Panc1 (cell line): ENCODE data around the gene CHRM2. TPM values are rescaled to one million over a fixed set of nuclear protein-coding genes. Genes with fewer than 3 reads are reported as not detected.

Experiments used
- ATAC-seq: fragments of 200-7000 bp; cut with Tn5 transposase; 2 replicates; pipeline ENCODE4 v1.9.1; 2020; ENCODE audit warnings: mild to moderate bottlenecking, moderate library complexity
- BruUV-seq: library from RNA; stranded (reverse); fragments of 400-500 nt; replicated peaks from 2 replicates; lab custom pipeline; 2021; lab: Mats Ljungman, UMichigan
- CTCF ChIA-PET: fragments of 300-600 bp; sonication (Branson Sonifier 250); formaldehyde crosslinking; loops from one replicate; lab custom pipeline; 2022; ENCODE audit warnings: antibody characterized with exemption; lab: Charles Lee
- POLR2A ChIA-PET: fragments of 300-600 bp; sonication (Branson Sonifier 250); formaldehyde crosslinking; loops from one replicate; lab custom pipeline; 2022; ENCODE audit warnings: antibody characterized with exemption; lab: Charles Lee
- DNase-seq: peaks from one replicate; pipeline ENCODE4 v3.0.0-alpha.2; 2010; ENCODE audit warnings: low read depth, low spot score
- H3K27ac ChIP-seq: 2 replicates; pipeline ENCODE4 v1.5.1; 2011; ENCODE audit warnings: mild to moderate bottlenecking, low read length, inconsistent platforms
- H3K27me3 ChIP-seq: fragments of 200-500 bp; sonication (Bioruptor generic); 2 replicates; pipeline ENCODE4 v1.6.0; 2014; ENCODE audit warnings: low read length, inconsistent platforms; ENCODE audit not compliant: control insufficient read depth, insufficient read depth
- H3K36me3 ChIP-seq: fragments of 200-500 bp; sonication (Bioruptor generic); 2 replicates; pipeline ENCODE4 v1.5.1; 2014; ENCODE audit warnings: inconsistent platforms, mild to moderate bottlenecking, low read length, moderate library complexity; ENCODE audit not compliant: control insufficient read depth, insufficient read depth
- H3K4me1 ChIP-seq: 2 replicates; pipeline ENCODE4 v1.5.1; 2011; ENCODE audit warnings: inconsistent platforms, mild to moderate bottlenecking, low read length, moderate library complexity; ENCODE audit not compliant: control insufficient read depth, insufficient read depth
- H3K4me3 ChIP-seq, 2 experiments: 2 replicates each; pipeline ENCODE4 v1.5.1; 2011 to 2012; ENCODE audit warnings: low read depth in 2 of 2, low read length in 2 of 2, mild to moderate bottlenecking in 2 of 2, inconsistent platforms in 1 of 2, moderate library complexity in 1 of 2
- H3K9me3 ChIP-seq: fragments of 200-500 bp; sonication (Bioruptor generic); 2 replicates; pipeline ENCODE4 v1.5.1; 2014; ENCODE audit warnings: low read depth, mild to moderate bottlenecking, inconsistent platforms, low read length, moderate library complexity; ENCODE audit not compliant: control insufficient read depth, insufficient read depth
- CTCF ChIP-seq: fragments of 450-650 bp; IDR thresholded peaks from 2 replicates; pipeline ENCODE4 v1.5.1; 2017; ENCODE audit warnings: mild to moderate bottlenecking
- POLR2AphosphoS5 ChIP-seq: IDR thresholded peaks from 2 replicates; pipeline ENCODE4 v1.6.1; 2012; ENCODE audit warnings: mild to moderate bottlenecking, low read depth, low read length, moderate library complexity
- REST ChIP-seq, 2 experiments: IDR thresholded peaks; 2 replicates each; pipeline ENCODE4 v1.6.1; 2011 to 2012; ENCODE audit warnings: low read depth in 2 of 2, control low read depth in 1 of 2, low read length in 1 of 2, mild to moderate bottlenecking in 1 of 2, moderate library complexity in 1 of 2; ENCODE audit not compliant: insufficient read depth in 1 of 2
- SIN3A ChIP-seq: IDR thresholded peaks from 2 replicates; pipeline ENCODE4 v1.6.1; 2012; ENCODE audit warnings: low read depth, mild to moderate bottlenecking, low read length, moderate library complexity, borderline replicate concordance; ENCODE audit not compliant: insufficient read depth
- TCF7L2 ChIP-seq: IDR thresholded peaks from 2 replicates; pipeline ENCODE4 v1.6.1; 2011; ENCODE audit warnings: mild to moderate bottlenecking, low read depth, low read length, inconsistent platforms
- in situ Hi-C: cut with HindIII; loops from 2 replicates; pipeline ENCODE4 v1.10.0; 2016; ENCODE audit warnings: low sequenced_read_pairs, low pct_unique_long_range_greater_than_20kb
- intact Hi-C: fragments of 100-400 bp; cut with micrococcal nuclease; formaldehyde crosslinking; loops from one replicate; pipeline ENCODE4 v1.10.0; 2022; ENCODE audit not compliant: unreplicated experiment
- total RNA-seq: library from RNA; stranded (reverse); gene quantifications from one replicate; pipeline ENCODE4 v1.2.1, GENCODE V29; 2021; ENCODE audit not compliant: unreplicated experiment

Gene CHRM2
- total RNA-seq, 1 experiment from 2014 or later = not detected

GRCh38 chr7:136958016-136958415 lies 89.6 kb downstream of the CHRM2 start:
- Histone ChIP-seq H3K4me1 (no peaks in the 10 kb centered on the region), H3K36me3 (no peaks in the 10 kb centered on the region), H3K27ac (no peak overlapping the region), H3K27me3 (no peaks in the 10 kb centered on the region), H3K4me3 (no peak overlapping the region), H3K9me3 (no peaks in the 10 kb centered on the region)
- BruUV-seq = no TSS peak
- ChIA-PET CTCF (no interaction called here), POLR2A (no interaction called here)
- in situ Hi-C loops (no loop called here), intact Hi-C loops (no loop called here)
- ATAC-seq = no peak
- TF ChIP-seq TCF7L2 (no peak), SIN3A (no peak), REST (IDR thresholded peaks at IDR 0.05; ENCODE audit: insufficient read depth in 1 of 2, low read depth in 2 of 2, low read length in 1 of 2) (no peak), CTCF (no peak), POLR2AphosphoS5 (no peak)
- DNase-seq = no peak

GRCh38 chr7:136964347-136964746 lies 95.9 kb downstream of the CHRM2 start:
- Histone ChIP-seq H3K4me1 (no peaks in the 10 kb centered on the region), H3K9me3 (no peaks in the 10 kb centered on the region), H3K27ac (no peak overlapping the region), H3K4me3 (no peak overlapping the region), H3K27me3 (no peaks in the 10 kb centered on the region), H3K36me3 (no peaks in the 10 kb centered on the region)
- BruUV-seq = no TSS peak
- in situ Hi-C loops (no loop called here), intact Hi-C loops (no loop called here)
- no peak for DNase-seq
- ATAC-seq = no peak
- TF ChIP-seq SIN3A = no peak
- ChIA-PET POLR2A (no interaction called here), CTCF (no interaction called here)

- no peak overlapping the region for H3K4me3 ChIP-seq
- intact Hi-C loops (no loop called here), in situ Hi-C loops (no loop called here)
- no peak overlapping the region for H3K27ac ChIP-seq
- H3K36me3 ChIP-seq = no peaks in the 10 kb centered on the region
- H3K4me1 ChIP-seq = no peaks in the 10 kb centered on the region
- TF ChIP-seq TCF7L2 (no peak), CTCF (no peak), REST (IDR thresholded peaks at IDR 0.05; ENCODE audit: insufficient read depth in 1 of 2, low read depth in 2 of 2, low read length in 1 of 2) (no peak), POLR2AphosphoS5 (no peak), SIN3A (no peak)
- BruUV-seq = no TSS peak
- ChIA-PET POLR2A (no interaction called here), CTCF (no interaction called here)
- DNase-seq (no peak), ATAC-seq (no peak)
- no peaks in the 10 kb centered on the region for H3K9me3 ChIP-seq
- H3K27me3 ChIP-seq = no peaks in the 10 kb centered on the region
Observed at GRCh38 chr7:136966825-136967224, 98.4 kb downstream of the CHRM2 start.
